T follicular helper cell (primary cell): ENCODE measurements around the gene CACNA1S.

Source experiments
- DNase-seq: peaks from one replicate; pipeline ENCODE4 v3.0.0-alpha.2; 2020; ENCODE audit warnings: low read depth
- total RNA-seq, 2 experiments: gene quantifications; one replicate each; lab custom pipeline; 2026; lab: John Stamatoyannopoulos, UW

The CACNA1S gene
- 0 reads per million in 2 experiments for total RNA-seq

GRCh38 chr1:201112173-201112731 lies at the start of gene CACNA1S:
Gene CACNA1S, minus strand, starts transcription at chr1:201112426. Its CDS starts 87 bp downstream, at chr1:201112339.
- DNase-seq, result no peak

- no peak for DNase-seq
These were observed 45.7 kb upstream of the CACNA1S start for GRCh38 chr1:201157949-201158348.

- DNase-seq, result no peak
These were observed 44.6 kb upstream of the CACNA1S start for GRCh38 chr1:201156819-201157218.

GRCh38 chr1:201156346-201156745 lies 44.1 kb upstream of the CACNA1S start:
- DNase-seq, result no peak

- no peak for DNase-seq
These were observed 43.1 kb upstream of the CACNA1S start for GRCh38 chr1:201155354-201155753.

GRCh38 chr1:201154389-201155165 lies 42.4 kb upstream of the CACNA1S start, which contains the start of gene TMEM9:
Gene TMEM9, minus strand, starts transcription at chr1:201154474. Its CDS starts 551 bp downstream, at chr1:201153923.
- DNase-seq, result peak; percentile 97

GRCh38 chr1:201153474-201154388 lies 41.5 kb upstream of the CACNA1S start:
- DNase-seq, result no peak

- DNase-seq, result no peak
These were observed 37.2 kb upstream of the CACNA1S start for GRCh38 chr1:201149400-201149799.

GRCh38 chr1:201147396-201148015 lies 35.3 kb upstream of the CACNA1S start:
- DNase-seq, result no peak

- no peak for DNase-seq
These were observed 34.6 kb upstream of the CACNA1S start for GRCh38 chr1:201146626-201147390.

GRCh38 chr1:201145816-201146215 lies 33.6 kb upstream of the CACNA1S start:
- no peak for DNase-seq

- no peak for DNase-seq
These were observed 32.9 kb upstream of the CACNA1S start for GRCh38 chr1:201145132-201145531.

- no peak for DNase-seq
These were observed 32.5 kb upstream of the CACNA1S start for GRCh38 chr1:201144701-201145100.

GRCh38 chr1:201143726-201144635 lies 31.8 kb upstream of the CACNA1S start:
- DNase-seq, result no peak

GRCh38 chr1:201142849-201143725 lies 30.9 kb upstream of the CACNA1S start:
- no peak for DNase-seq

- DNase-seq, result no peak
These were observed 30.0 kb upstream of the CACNA1S start for GRCh38 chr1:201142011-201142848.

GRCh38 chr1:201141418-201141817 lies 29.2 kb upstream of the CACNA1S start:
- no peak for DNase-seq

- no peak for DNase-seq
These were observed 28.7 kb upstream of the CACNA1S start for GRCh38 chr1:201140941-201141260.
